Keratinocyte (primary cell): Measurements from ENCODE around the gene OR5A1. TPM values are rescaled to one million over a fixed set of nuclear protein-coding genes. Genes with fewer than 3 reads are reported as not detected.
A peak's percentile ranks its signal among the peaks of the same experiment; 100 is the strongest.

Source experiments
- DNase-seq: peaks from one replicate; pipeline ENCODE4 v3.0.0-alpha.2; 2011; ENCODE audit warnings: low read depth, missing footprints, low spot score
- FAIRE-seq: peaks from 2 replicates; lab custom pipeline; 2011; peaks lifted over from hg19 to GRCh38; lab: Jason Lieb, UNC
- H2AFZ ChIP-seq: 2 replicates; pipeline ENCODE4 v1.6.0; 2012; ENCODE audit warnings: low read length, control low read depth, inconsistent platforms; ENCODE audit not compliant: control insufficient read depth
- H3K27ac ChIP-seq: 2 replicates; pipeline ENCODE4 v1.5.1; 2011; ENCODE audit warnings: low read length; ENCODE audit not compliant: control insufficient read depth, insufficient read depth
- H3K27me3 ChIP-seq: 3 replicates; pipeline ENCODE4 v1.6.0; 2011; ENCODE audit warnings: low read length; ENCODE audit not compliant: control insufficient read depth, insufficient read depth; ENCODE audit errors: extremely low read depth
- H3K36me3 ChIP-seq, 2 experiments: 2 replicates in 1 of 2; 3 replicates in 1 of 2; pipeline ENCODE4 v1.5.1; 2011; ENCODE audit warnings: low read length in 2 of 2, mild to moderate bottlenecking in 1 of 2; ENCODE audit not compliant: control insufficient read depth in 2 of 2, insufficient read depth in 2 of 2; ENCODE audit errors: extremely low read depth in 1 of 2
- H3K4me1 ChIP-seq: 3 replicates; pipeline ENCODE4 v1.5.1; 2011; ENCODE audit warnings: low read length; ENCODE audit not compliant: control insufficient read depth, insufficient read depth; ENCODE audit errors: extremely low read depth
- H3K4me2 ChIP-seq: 3 replicates; pipeline ENCODE4 v1.6.0; 2011; ENCODE audit warnings: low read depth, low read length; ENCODE audit not compliant: control insufficient read depth, insufficient read depth; ENCODE audit errors: extremely low read depth
- H3K4me3 ChIP-seq, 3 experiments: fragments of 200-600 bp in 1 of 3; sonication (generic) in 1 of 3; 2 replicates in 2 of 3; 3 replicates in 1 of 3; pipeline ENCODE4 v1.5.1; 2011 to 2016; ENCODE audit warnings: low read length in 3 of 3, mild to moderate bottlenecking in 3 of 3, control low read depth in 2 of 3, inconsistent platforms in 1 of 3, low read depth in 1 of 3, mixed read lengths in 1 of 3, mixed run types in 1 of 3, moderate library complexity in 1 of 3; ENCODE audit not compliant: control insufficient read depth in 2 of 3, insufficient read depth in 2 of 3; ENCODE audit errors: extremely low read depth in 1 of 3
- H3K79me2 ChIP-seq: 2 replicates; pipeline ENCODE4 v1.6.0; 2012; ENCODE audit warnings: low read length; ENCODE audit not compliant: control insufficient read depth, insufficient read depth
- H3K9ac ChIP-seq: 3 replicates; pipeline ENCODE4 v1.6.0; 2011; ENCODE audit warnings: low read length; ENCODE audit not compliant: control insufficient read depth, insufficient read depth; ENCODE audit errors: extremely low read depth
- H3K9me1 ChIP-seq: 3 replicates; pipeline ENCODE4 v1.6.0; 2011; ENCODE audit warnings: low read length; ENCODE audit not compliant: control insufficient read depth, insufficient read depth; ENCODE audit errors: extremely low read depth
- H3K9me3 ChIP-seq: 2 replicates; pipeline ENCODE4 v1.5.1; 2012; ENCODE audit warnings: low read depth, low read length; ENCODE audit not compliant: control insufficient read depth
- H4K20me1 ChIP-seq: 3 replicates; pipeline ENCODE4 v1.6.0; 2011; ENCODE audit warnings: low read length; ENCODE audit not compliant: control insufficient read depth, insufficient read depth; ENCODE audit errors: extremely low read depth
- EZH2 ChIP-seq: IDR thresholded peaks from one replicate; pipeline ENCODE4 v1.6.1; 2012; ENCODE audit warnings: inconsistent platforms, mild to moderate bottlenecking, low read length, moderate library complexity
- dilution Hi-C: fragments of 300-500 bp; cut with MboI; formaldehyde crosslinking; loops from one replicate; pipeline ENCODE4 v1.7.0; 2020; ENCODE audit warnings: low sequenced_read_pairs; ENCODE audit not compliant: extremely low pct_ligation_motif_present
- polyA plus RNA-seq, 5 experiments: library from polyadenylated mRNA; depleted of rRNA in 3 of 5; stranded (reverse) in 3 of 5; stranded (forward) in 1 of 5; unstranded in 1 of 5; fragments of >200 nt; gene quantifications; 1 replicate in 1 of 5; 2 replicates in 3 of 5; 3 replicates in 1 of 5; pipeline versions ENCODE4 v1.2.1 to v1.2.3, GENCODE V29; 2011 to 2012; ENCODE audit warnings: missing spikeins in 2 of 5, low read depth in 1 of 5, low replicate concordance in 1 of 5
- TF ChIP-seq, protein P1 (sequence below), 3 experiments: IDR thresholded peaks in 1 of 3; conservative IDR thresholded peaks in 1 of 3; optimal IDR thresholded peaks in 1 of 3; 2 replicates in 2 of 3; 3 replicates in 1 of 3; pipeline versions ENCODE3 to v1.5.1; 2011; ENCODE audit warnings: low read length in 3 of 3, mild to moderate bottlenecking in 3 of 3, moderate library complexity in 2 of 3, control low read depth in 1 of 3, inconsistent platforms in 1 of 3; ENCODE audit not compliant: insufficient read depth in 2 of 3; ENCODE audit errors: extremely low read depth in 1 of 3

OR5A1 gene
- polyA plus RNA-seq, 1 donor (not counting 4 experiments of a cell fraction or from before 2014, with no cell fraction given), result not detected

GRCh38 chr11:59400461-59401261, 35.6 kb upstream of the OR5A1 start:
- DNase-seq, result no peak
- Histone ChIP-seq H3K4me1 (no peaks in the 10 kb centered on the region), H4K20me1 (no peaks in the 10 kb centered on the region), H3K4me3 (no peak overlapping the region), H3K36me3 (no peaks in the 10 kb centered on the region), H3K9ac (no peak overlapping the region), H2AFZ (no peak overlapping the region), H3K9me1 (no peaks in the 10 kb centered on the region), H3K27me3 (no peaks in the 10 kb centered on the region), H3K79me2 (no peaks in the 10 kb centered on the region), H3K9me3 (peaks cover 2% of the 10 kb centered on the region), H3K4me2 (no peak overlapping the region), H3K27ac (no peak overlapping the region)
- FAIRE-seq, result no peak
- dilution Hi-C loops, result no loop called here
- TF ChIP-seq, protein P1, sequence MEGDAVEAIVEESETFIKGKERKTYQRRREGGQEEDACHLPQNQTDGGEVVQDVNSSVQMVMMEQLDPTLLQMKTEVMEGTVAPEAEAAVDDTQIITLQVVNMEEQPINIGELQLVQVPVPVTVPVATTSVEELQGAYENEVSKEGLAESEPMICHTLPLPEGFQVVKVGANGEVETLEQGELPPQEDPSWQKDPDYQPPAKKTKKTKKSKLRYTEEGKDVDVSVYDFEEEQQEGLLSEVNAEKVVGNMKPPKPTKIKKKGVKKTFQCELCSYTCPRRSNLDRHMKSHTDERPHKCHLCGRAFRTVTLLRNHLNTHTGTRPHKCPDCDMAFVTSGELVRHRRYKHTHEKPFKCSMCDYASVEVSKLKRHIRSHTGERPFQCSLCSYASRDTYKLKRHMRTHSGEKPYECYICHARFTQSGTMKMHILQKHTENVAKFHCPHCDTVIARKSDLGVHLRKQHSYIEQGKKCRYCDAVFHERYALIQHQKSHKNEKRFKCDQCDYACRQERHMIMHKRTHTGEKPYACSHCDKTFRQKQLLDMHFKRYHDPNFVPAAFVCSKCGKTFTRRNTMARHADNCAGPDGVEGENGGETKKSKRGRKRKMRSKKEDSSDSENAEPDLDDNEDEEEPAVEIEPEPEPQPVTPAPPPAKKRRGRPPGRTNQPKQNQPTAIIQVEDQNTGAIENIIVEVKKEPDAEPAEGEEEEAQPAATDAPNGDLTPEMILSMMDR (optimal IDR thresholded peaks at IDR 0.05 in 1 of 3, IDR thresholded peaks at IDR 0.05 in 1 of 3, conservative IDR thresholded peaks at IDR 0.05 in 1 of 3; ENCODE audit: extremely low read depth in 1 of 3, insufficient read depth in 2 of 3, low read length in 3 of 3), result no peak
- no peak for TF ChIP-seq EZH2

GRCh38 chr11:59401262-59401552, 35.1 kb upstream of the OR5A1 start:
- Histone ChIP-seq H3K4me2 (no peak overlapping the region), H3K4me1 (no peaks in the 10 kb centered on the region), H2AFZ (no peak overlapping the region), H3K79me2 (no peaks in the 10 kb centered on the region), H3K27ac (no peak overlapping the region), H3K9ac (no peak overlapping the region), H3K9me3 (peaks cover 2% of the 10 kb centered on the region), H3K36me3 (no peaks in the 10 kb centered on the region), H4K20me1 (no peaks in the 10 kb centered on the region), H3K27me3 (no peaks in the 10 kb centered on the region), H3K4me3 (no peak overlapping the region), H3K9me1 (no peaks in the 10 kb centered on the region)
- FAIRE-seq (no peak), DNase-seq (no peak)
- TF ChIP-seq EZH2, result no peak
- TF ChIP-seq, protein P1 (optimal IDR thresholded peaks at IDR 0.05 in 1 of 3, IDR thresholded peaks at IDR 0.05 in 1 of 3, conservative IDR thresholded peaks at IDR 0.05 in 1 of 3; ENCODE audit: extremely low read depth in 1 of 3, insufficient read depth in 2 of 3, low read length in 3 of 3), result peak in 1 of 3 experiments; percentile 19
- dilution Hi-C loops, result no loop called here
